Measurements from ENCODE around the gene SERPINF2. TPM values are rescaled to one million over a fixed set of nuclear protein-coding genes. Genes with fewer than 3 reads are reported as not detected.
"Not testable (repeated sequence)": the region's sequence is repeated elsewhere in the genome, so short reads cannot be mapped to it uniquely, and the experiment has no call there.

SERPINF2 gene
- total RNA-seq, 4 donors from 2014 or later: 1.2 to 9.0 (median 5.9) TPM

GRCh38 chr17:1720856-1721386 lies 21.8 kb upstream of the SERPINF2 start:
- 29 to 35% methylated on average over 11 of the region's 11 CpGs for WGBS, 2 donors
- TF ChIP-seq CTCF (IDR thresholded peaks at IDR 0.05) (peak in 1 of 3 donors; percentile 90), POLR2A (IDR thresholded peaks at IDR 0.05) (no peak)
- intact Hi-C loops (cut with DNase I; ENCODE audit: low total_unique reads): loop anchor here (5.0 to 10.0 kb wide), 2 partner anchors 61 to 154 kb away; no protein-coding TSS in a partner anchor
- DNase-seq (ENCODE audit: low spot score in 2 of 2): peak in 1 of 2 donors; percentile 92
- no peak overlapping the region for H3K4me3 ChIP-seq (ENCODE audit: low read depth, poor library complexity, severe bottlenecking)

GRCh38 chr17:1722022-1722421 lies 20.6 kb upstream of the SERPINF2 start:
- not testable (repeated sequence) for H3K4me3 ChIP-seq (ENCODE audit: low read depth, poor library complexity, severe bottlenecking); DNase-seq (ENCODE audit: low spot score in 2 of 2)
- WGBS, 2 donors: 84% methylated on average over 8 of the region's 8 CpGs
- intact Hi-C loops (cut with DNase I; ENCODE audit: low total_unique reads): loop anchor here (5.0 to 10.0 kb wide), 2 partner anchors 60 to 153 kb away; no protein-coding TSS in a partner anchor

- peak within 1 kb of the TSS; percentile 84 for H3K4me3 ChIP-seq (ENCODE audit: low read depth, poor library complexity, severe bottlenecking)
- TF ChIP-seq POLR2A (IDR thresholded peaks at IDR 0.05) (no peak), CTCF (IDR thresholded peaks at IDR 0.05) (no peak)
- peak; percentile 91 to 99 for DNase-seq (ENCODE audit: low spot score in 2 of 2)
- intact Hi-C loops (cut with DNase I; ENCODE audit: low total_unique reads): loop anchor here (5.0 to 10.0 kb wide), 2 partner anchors 58 to 150 kb away; no protein-coding TSS in a partner anchor
- WGBS, 2 donors: 0% methylated on average over 38 of the region's 57 CpGs; no CpG with 5 or more reads in 1 of the 2 donors
Observed at GRCh38 chr17:1724351-1724868, 18.3 kb upstream of the SERPINF2 start, which contains the start of gene WDR81. Gene WDR81, plus strand, starts transcription at chr17:1724704. Its CDS starts 256 bp downstream, at chr17:1724960.

GRCh38 chr17:1724869-1725641 lies 17.6 kb upstream of the SERPINF2 start:
- WGBS, 2 donors: 37 to 38% methylated on average over 10 to 14 of the region's 51 CpGs
- intact Hi-C loops (cut with DNase I; ENCODE audit: low total_unique reads): loop anchor here (5.0 to 10.0 kb wide), 2 partner anchors 57 to 150 kb away; no protein-coding TSS in a partner anchor
- peak in 1 of 2 donors; percentile 91 for DNase-seq (ENCODE audit: low spot score in 2 of 2)
- peak overlapping the region; percentile 84 for H3K4me3 ChIP-seq (ENCODE audit: low read depth, poor library complexity, severe bottlenecking)
- TF ChIP-seq POLR2A (IDR thresholded peaks at IDR 0.05): no peak
- no peak for TF ChIP-seq CTCF (IDR thresholded peaks at IDR 0.05)

DNA sequence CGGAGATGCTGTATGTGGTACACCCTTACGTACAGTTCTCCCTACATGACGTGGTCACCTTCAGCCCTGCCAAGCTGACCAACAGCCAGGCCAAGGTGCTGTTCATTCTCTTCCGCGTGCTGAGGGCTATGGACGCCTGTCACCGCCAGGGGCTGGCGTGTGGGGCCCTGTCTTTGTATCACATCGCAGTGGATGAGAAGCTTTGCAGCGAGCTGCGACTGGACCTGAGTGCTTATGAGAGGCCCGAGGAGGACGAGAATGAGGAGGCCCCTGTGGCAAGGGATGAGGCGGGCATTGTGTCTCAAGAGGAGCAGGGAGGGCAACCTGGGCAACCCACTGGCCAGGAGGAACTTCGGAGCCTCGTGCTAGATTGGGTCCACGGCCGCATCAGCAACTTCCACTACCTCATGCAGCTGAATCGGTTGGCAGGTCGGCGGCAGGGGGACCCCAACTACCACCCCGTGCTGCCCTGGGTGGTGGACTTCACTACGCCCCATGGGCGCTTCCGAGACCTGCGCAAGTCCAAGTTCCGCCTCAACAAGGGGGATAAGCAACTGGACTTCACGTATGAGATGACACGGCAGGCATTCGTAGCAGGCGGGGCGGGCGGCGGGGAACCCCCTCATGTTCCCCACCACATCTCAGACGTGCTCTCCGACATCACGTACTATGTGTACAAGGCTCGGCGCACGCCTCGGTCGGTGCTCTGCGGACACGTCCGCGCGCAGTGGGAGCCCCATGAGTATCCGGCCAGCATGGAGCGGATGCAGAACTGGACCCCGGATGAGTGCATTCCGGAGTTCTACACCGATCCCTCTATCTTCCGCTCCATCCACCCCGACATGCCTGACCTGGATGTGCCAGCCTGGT lies 16.8 kb upstream of the SERPINF2 start:
- intact Hi-C loops (cut with DNase I; ENCODE audit: low total_unique reads): loop anchor here (10.0 kb wide), 1 partner anchor 149 kb away; no protein-coding TSS in a partner anchor
- 93% methylated on average over 54 of the region's 54 CpGs for WGBS, 2 donors

More for the DNA sequence above, 16.8 kb upstream of the SERPINF2 start:
- DNase-seq (ENCODE audit: low spot score in 2 of 2): no peak
- no peak overlapping the region for H3K4me3 ChIP-seq (ENCODE audit: low read depth, poor library complexity, severe bottlenecking)
- TF ChIP-seq CTCF (IDR thresholded peaks at IDR 0.05) (no peak), POLR2A (IDR thresholded peaks at IDR 0.05) (no peak)
